ENCODE data around the gene SMPD1.

The SMPD1 gene

GRCh38 chr11:6389905-6390717, at the start of gene SMPD1:
Gene SMPD1 (plus strand): TSS chr11:6390474. CDS start chr11:6390599, 125 bp downstream.
- DNase-seq (ENCODE audit: low spot score), result peak; percentile 95

- no peak for DNase-seq (ENCODE audit: low spot score)
Measured at GRCh38 chr11:6345366-6345765, 44.9 kb upstream of the SMPD1 start.

GRCh38 chr11:6350043-6350442, 40.2 kb upstream of the SMPD1 start:
- DNase-seq (ENCODE audit: low spot score), result no peak

GRCh38 chr11:6350486-6350885, 39.8 kb upstream of the SMPD1 start:
- DNase-seq (ENCODE audit: low spot score), result no peak

DNA sequence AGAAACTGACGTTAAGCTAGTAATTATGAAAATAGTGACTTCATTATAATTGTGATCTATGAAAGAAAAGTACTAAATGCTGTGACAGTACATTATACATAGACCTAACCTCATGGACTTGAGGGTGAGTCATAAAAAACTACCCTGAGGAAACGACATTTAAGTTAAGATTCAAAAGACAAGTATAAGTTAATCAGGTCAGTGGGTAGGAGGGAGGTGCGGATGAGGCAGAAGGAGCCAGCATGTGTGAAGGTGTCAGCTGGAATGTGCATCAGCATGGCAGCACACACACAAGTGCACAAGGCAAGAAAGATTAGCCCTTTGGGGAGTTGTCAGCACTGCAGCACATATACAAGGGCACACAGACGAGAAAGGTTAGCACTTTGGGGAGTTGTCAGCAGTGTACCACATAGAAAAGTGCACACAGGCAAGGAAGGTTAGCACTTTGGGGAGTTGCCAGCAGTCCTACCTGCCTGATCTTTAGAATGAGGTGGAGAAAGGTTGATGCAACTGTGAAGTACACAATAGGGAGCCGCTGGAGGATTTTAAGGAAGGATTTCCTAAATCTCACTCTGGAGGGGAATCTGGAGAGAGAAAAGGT, 38.4 kb upstream of the SMPD1 start:
- no peak for DNase-seq (ENCODE audit: low spot score)

- peak; percentile 15 for DNase-seq (ENCODE audit: low spot score)
Measured at GRCh38 chr11:6353367-6353987, 36.8 kb upstream of the SMPD1 start.

DNA sequence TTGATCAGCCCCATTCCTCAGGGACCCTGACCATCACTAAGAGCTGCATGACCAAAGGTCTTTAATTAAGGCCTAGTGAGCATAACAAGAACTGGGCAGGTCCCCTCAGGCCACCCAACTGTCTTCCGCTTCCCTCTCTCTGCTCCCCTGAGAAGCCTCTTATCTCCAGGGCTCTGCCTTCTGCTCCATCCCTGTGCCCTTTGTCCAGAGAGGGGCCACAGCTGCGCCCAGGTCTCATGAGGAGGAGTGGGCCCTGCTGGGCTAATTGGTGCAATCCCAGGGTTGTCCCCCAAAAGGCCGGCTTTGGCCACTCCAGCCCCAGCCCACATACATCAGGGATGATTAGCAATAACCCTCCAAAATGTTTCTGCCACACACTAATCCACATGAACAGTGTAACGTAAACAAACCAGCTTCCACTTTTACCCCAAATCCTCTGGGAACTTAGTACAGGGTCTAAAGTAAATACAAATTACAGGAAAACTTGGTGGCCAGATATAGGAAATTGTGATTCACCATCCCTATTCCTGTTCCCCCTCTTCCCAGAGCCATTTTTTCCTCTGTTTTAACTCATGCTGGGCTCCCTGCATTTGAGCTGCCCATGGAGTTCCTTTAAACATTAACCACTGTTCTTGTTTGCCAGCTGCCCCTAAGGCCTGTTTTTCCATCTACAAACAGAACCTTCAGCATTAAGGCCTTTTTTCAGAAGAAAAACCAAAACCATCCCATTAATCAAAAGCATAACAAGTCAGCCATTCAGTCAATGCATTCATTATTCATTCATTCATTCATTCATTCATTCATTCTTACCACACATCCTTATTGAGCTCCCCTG, 35.4 kb upstream of the SMPD1 start:
- DNase-seq (ENCODE audit: low spot score), result no peak

DNA sequence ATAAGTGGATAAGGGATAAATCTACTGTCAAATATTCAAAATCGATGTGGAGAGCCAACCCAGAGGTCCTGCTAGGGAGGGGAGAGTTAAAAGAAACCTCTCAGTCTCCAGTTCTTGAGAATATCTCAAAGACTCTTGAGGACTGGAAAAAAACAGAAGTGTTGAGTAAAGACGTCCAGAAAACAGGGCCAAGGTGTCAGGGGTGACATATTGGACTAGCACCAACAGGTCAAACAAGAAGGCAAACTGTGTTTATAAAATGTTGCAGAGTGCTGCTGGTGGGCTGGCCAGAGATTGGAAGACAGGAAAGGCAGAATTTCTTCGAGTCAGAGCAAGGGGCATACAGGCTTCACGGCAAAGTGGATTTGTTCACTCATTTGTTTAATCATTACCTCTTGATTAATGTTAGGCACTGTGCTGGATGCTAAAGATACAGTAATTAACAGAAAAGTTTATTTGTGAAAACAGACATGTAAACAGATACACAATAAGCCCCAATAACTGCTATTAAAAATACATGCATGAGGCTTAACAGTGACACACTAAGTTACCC, 33.7 kb upstream of the SMPD1 start:
- no peak for DNase-seq (ENCODE audit: low spot score)

GRCh38 chr11:6357222-6357621, 33.1 kb upstream of the SMPD1 start:
- no peak for DNase-seq (ENCODE audit: low spot score)

GRCh38 chr11:6360183-6360582, 30.1 kb upstream of the SMPD1 start:
- no peak for DNase-seq (ENCODE audit: low spot score)

DNA sequence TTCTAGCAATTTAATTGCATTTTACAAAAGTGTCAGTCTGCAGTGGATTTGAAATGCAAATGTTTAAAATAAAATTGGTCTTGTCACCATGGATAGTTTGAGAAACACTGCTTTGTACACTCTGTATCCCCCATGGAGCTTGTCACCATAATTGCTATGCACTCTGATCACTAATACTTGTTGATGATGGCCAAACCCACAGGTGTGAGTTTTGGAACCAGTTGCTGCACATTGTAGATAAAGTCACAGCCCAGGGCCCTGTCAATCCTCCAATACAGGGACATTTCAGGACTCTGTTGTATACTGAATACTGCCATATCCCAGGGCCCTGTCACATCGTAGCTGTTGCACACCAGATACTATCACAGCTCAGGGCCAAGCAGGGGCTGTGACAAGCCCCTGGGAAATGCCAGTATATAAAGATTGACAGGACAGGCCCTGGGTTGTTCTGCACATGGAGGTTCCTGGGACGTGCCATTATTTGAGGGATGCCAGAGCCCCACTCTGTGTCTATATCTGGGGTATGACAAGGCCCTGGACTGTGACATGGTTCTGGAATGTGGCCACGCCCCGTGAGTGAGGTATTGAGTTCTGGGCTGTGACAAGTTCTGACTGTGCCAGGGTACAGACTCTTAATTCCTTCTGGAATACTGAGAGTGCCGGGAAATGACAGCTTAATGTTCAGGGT, 27.9 kb upstream of the SMPD1 start:
- no peak for DNase-seq (ENCODE audit: low spot score)

- DNase-seq (ENCODE audit: low spot score), result peak; percentile 64
Measured at GRCh38 chr11:6362873-6363678, 27.2 kb upstream of the SMPD1 start.

- DNase-seq (ENCODE audit: low spot score), result no peak
Measured at GRCh38 chr11:6365659-6366058, 24.6 kb upstream of the SMPD1 start.

DNA sequence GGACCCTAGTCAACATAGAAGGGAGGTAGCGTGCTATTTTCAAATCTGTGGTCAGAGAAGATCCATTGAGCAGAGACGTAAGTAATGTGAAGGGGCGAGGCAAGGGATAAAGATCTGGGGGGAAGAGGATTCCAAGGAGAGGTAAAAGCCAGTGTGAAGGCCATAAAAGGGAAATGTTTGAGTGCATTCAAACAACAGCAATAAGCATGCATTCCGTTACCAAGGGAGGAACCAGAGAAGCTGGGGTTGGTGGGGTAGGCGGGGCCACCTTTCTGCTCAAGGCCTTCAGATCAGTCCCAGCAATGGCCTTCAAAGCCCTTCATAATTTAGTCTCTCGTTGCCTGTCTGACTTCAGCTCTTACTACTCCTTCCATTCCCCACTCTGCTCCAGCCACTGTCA, 18.4 kb upstream of the SMPD1 start:
- no peak for DNase-seq (ENCODE audit: low spot score)

DNA sequence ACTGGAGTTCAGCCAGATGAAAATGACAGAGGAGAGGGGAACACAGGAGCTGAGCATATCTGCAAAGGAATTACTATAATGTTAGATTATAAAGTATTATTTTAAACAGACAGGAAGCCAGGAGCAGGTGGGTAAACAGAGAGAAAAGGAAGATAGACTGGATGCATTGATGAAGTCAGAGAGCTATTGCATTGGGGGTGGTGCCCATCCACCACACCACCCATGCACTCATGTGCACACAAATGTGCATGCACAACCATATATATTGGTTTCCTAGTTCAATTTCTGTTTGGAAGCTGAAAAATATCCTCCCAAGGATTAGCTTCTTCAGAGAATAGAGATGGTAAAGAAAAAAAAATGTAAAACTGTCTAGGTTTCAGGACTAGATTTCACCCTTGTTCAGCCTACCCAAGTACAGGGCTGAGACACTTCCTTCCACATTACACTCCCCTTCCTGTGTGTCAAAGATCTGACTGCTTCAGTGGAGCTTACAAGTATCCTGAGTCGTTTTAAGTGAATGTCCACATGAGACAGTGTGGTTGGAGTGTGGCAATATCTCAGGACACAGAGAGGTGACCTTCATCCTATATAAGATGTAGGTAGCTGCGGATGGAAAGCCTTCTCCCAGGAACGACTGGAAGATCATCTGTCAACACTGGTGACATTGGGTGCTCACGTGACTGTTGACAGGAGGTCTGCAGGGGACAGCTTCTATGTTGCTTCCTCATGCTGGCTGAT, 12.2 kb upstream of the SMPD1 start:
- DNase-seq (ENCODE audit: low spot score), result no peak

GRCh38 chr11:6378640-6378989, 11.7 kb upstream of the SMPD1 start:
- DNase-seq (ENCODE audit: low spot score), result no peak

- DNase-seq (ENCODE audit: low spot score), result no peak
Measured at GRCh38 chr11:6385046-6385777, 5.1 kb upstream of the SMPD1 start.

GRCh38 chr11:6387811-6388599, 2.3 kb upstream of the SMPD1 start:
- DNase-seq (ENCODE audit: low spot score), result no peak
